ENCODE results near the gene GPR21.

Gene GPR21

GRCh38 chr9:123064716-123065115, 31.2 kb downstream of the GPR21 start:
- no peak for DNase-seq (ENCODE audit: low spot score)
- ChIA-PET CTCF (no interaction called here), POLR2A (ENCODE audit: low non-redundant PET) (no interaction called here)
- H3K27ac ChIP-seq: no peak overlapping the region
- TF ChIP-seq CTCF (conservative IDR thresholded peaks at IDR 0.05; ENCODE audit: low read depth): no peak

GRCh38 chr9:123065196-123065595, 31.7 kb downstream of the GPR21 start:
- CTCF ChIA-PET: interaction anchor here (0.7 kb wide), 1 partner anchor 285 kb away, joined by 9 read pairs; no protein-coding TSS in a partner anchor
- no peak for DNase-seq (ENCODE audit: low spot score)
- no peak overlapping the region for H3K27ac ChIP-seq
- POLR2A ChIA-PET (ENCODE audit: low non-redundant PET): no interaction called here
- TF ChIP-seq CTCF (conservative IDR thresholded peaks at IDR 0.05; ENCODE audit: low read depth): no peak

- no peak for DNase-seq (ENCODE audit: low spot score)
- H3K27ac ChIP-seq: no peak overlapping the region
- TF ChIP-seq CTCF (conservative IDR thresholded peaks at IDR 0.05; ENCODE audit: low read depth): no peak
- ChIA-PET CTCF (interaction anchor here (0.6 kb wide), 1 partner anchor 317 kb away, joined by 3 read pairs; no protein-coding TSS in a partner anchor), POLR2A (ENCODE audit: low non-redundant PET) (no interaction called here)
These were observed 33.7 kb downstream of the GPR21 start for GRCh38 chr9:123067136-123067535.

GRCh38 chr9:123069010-123069481, 35.6 kb downstream of the GPR21 start:
- no peak for TF ChIP-seq CTCF (conservative IDR thresholded peaks at IDR 0.05; ENCODE audit: low read depth)
- peak overlapping the region; percentile 74 for H3K27ac ChIP-seq
- no peak for DNase-seq (ENCODE audit: low spot score)
- CTCF ChIA-PET: interaction anchor here (0.8 kb wide), 1 partner anchor 281 kb away, joined by 3 read pairs; no protein-coding TSS in a partner anchor
- POLR2A ChIA-PET (ENCODE audit: low non-redundant PET): no interaction called here

GRCh38 chr9:123070198-123070597, 36.7 kb downstream of the GPR21 start:
- no peak for DNase-seq (ENCODE audit: low spot score)
- no peak overlapping the region for H3K27ac ChIP-seq
- POLR2A ChIA-PET (ENCODE audit: low non-redundant PET): no interaction called here
- CTCF ChIA-PET: no interaction called here
- no peak for TF ChIP-seq CTCF (conservative IDR thresholded peaks at IDR 0.05; ENCODE audit: low read depth)

- CTCF ChIA-PET: no interaction called here
- H3K27ac ChIP-seq: no peak overlapping the region
- POLR2A ChIA-PET (ENCODE audit: low non-redundant PET): no interaction called here
- TF ChIP-seq CTCF (conservative IDR thresholded peaks at IDR 0.05; ENCODE audit: low read depth): no peak
- DNase-seq (ENCODE audit: low spot score): no peak
These were observed 39.0 kb downstream of the GPR21 start for GRCh38 chr9:123072407-123072995.

Data from RWPE1 (cell line).